Left ventricle myocardium inferior (tissue), 1 donor: ENCODE data around the gene MACROD2. TPM values are rescaled to one million over a fixed set of nuclear protein-coding genes. Genes with fewer than 3 reads are reported as not detected.
"Not testable (repeated sequence)": the region's sequence is repeated elsewhere in the genome, so short reads cannot be mapped to it uniquely, and the experiment has no call there.

Source experiments
- DNase-seq: peaks from one replicate; pipeline ENCODE4 v3.0.0-alpha.2; 2020
- H3K27ac ChIP-seq: fragments of 200-600 bp; replicated peaks from 2 replicates; pipeline ENCODE4 v1.8.0; 2021
- H3K27me3 ChIP-seq: fragments of 200-600 bp; 2 replicates; pipeline ENCODE4 v1.8.0; 2021; ENCODE audit warnings: low read depth
- H3K36me3 ChIP-seq: fragments of 200-600 bp; 2 replicates; pipeline ENCODE4 v1.8.0; 2021
- H3K4me1 ChIP-seq: fragments of 200-600 bp; 2 replicates; pipeline ENCODE4 v1.8.0; 2021
- H3K4me3 ChIP-seq: fragments of 200-600 bp; 2 replicates; pipeline ENCODE4 v1.8.0; 2021; ENCODE audit warnings: mild to moderate bottlenecking, moderate library complexity
- H3K9me3 ChIP-seq: fragments of 200-600 bp; replicated peaks from 2 replicates; pipeline ENCODE4 v1.8.0; 2021
- intact Hi-C: fragments of 100-400 bp; cut with micrococcal nuclease; formaldehyde crosslinking; loops from one replicate; pipeline ENCODE4 v1.11.0; 2022
- total RNA-seq: library from RNA; stranded (reverse); fragmentation: NEBNext Ultra II Directional; extraction: Animal tissue kit (Norgen Biotek cat#: 25700); gene quantifications from one replicate; pipeline ENCODE4 v1.2.1, GENCODE V29; 2021
- TF ChIP-seq, protein P1 (sequence below): fragments of 200-600 bp; IDR thresholded peaks from 2 replicates; pipeline ENCODE4 v1.8.0; 2021; ENCODE audit warnings: antibody characterized with exemption, mild to moderate bottlenecking, borderline replicate concordance
- donor health status: DM: no; HTN: yes; CAD: no; lungs with severe emphysema.

MACROD2 gene
- total RNA-seq, 1 donor from 2014 or later: 3.6 TPM

DNA sequence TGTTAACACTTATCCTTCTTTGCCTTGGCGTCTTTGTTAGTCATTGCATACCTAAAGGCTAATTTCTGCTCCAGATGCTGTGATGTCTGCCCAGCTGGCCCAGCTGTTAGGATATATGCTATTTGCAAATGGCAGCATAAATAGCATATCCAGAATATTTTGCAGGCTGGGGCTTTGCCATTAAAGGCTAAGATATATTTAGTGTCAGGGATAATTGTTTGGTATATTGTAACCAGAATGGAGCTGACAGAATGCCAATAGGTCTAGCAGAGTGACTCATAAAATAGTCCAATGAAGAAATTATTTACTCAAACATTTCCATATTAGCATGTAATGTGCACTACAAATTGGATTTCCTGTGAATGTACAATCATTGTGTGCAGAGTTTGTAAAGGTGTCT lies 926.2 kb downstream of the MACROD2 start:
- H3K4me1 ChIP-seq: no peaks in the 10 kb centered on the region
- TF ChIP-seq, protein P1, sequence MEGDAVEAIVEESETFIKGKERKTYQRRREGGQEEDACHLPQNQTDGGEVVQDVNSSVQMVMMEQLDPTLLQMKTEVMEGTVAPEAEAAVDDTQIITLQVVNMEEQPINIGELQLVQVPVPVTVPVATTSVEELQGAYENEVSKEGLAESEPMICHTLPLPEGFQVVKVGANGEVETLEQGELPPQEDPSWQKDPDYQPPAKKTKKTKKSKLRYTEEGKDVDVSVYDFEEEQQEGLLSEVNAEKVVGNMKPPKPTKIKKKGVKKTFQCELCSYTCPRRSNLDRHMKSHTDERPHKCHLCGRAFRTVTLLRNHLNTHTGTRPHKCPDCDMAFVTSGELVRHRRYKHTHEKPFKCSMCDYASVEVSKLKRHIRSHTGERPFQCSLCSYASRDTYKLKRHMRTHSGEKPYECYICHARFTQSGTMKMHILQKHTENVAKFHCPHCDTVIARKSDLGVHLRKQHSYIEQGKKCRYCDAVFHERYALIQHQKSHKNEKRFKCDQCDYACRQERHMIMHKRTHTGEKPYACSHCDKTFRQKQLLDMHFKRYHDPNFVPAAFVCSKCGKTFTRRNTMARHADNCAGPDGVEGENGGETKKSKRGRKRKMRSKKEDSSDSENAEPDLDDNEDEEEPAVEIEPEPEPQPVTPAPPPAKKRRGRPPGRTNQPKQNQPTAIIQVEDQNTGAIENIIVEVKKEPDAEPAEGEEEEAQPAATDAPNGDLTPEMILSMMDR: no peak
- H3K27me3 ChIP-seq: no peaks in the 10 kb centered on the region
- H3K27ac ChIP-seq: no peak overlapping the region
- no peaks in the 10 kb centered on the region for H3K36me3 ChIP-seq
- intact Hi-C loops: no loop called here
- no peaks in the 10 kb centered on the region for H3K9me3 ChIP-seq
- H3K4me3 ChIP-seq: no peak overlapping the region
- no peak for DNase-seq

DNA sequence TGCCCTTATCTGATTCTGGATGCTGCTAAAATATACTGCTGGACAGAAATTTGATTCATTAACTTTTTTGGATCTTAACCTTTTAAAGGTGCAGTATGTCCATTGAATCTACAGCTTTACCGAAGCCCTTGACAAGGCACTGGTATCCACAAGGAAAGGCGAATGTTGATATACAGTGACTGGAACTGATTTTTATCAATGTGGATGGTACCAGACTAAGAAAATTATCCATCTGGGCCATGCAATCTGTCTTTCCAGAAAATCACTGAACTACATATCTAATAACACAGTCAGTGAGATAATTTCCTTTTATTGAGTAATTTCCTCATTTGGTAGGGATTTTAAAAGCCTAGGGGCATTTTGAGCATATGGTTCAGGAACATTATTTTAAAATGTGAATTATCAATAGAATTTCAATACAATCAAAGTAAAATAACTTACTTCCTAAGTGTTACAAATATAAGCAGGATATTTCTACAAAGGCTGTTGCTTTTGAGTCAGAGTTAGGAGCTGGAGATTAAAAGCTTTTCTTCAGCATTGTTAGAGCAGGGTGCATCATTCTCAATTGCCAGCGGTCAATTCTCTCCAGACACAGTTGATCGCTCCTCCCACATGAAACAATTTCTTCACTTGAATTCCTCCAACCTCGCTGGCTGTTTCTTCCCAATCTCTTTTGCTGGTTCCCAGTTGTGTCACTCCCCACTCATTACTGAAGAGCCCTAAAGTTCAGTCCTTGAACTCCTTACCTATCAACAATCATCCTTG lies 927.4 kb downstream of the MACROD2 start:
- no peak for DNase-seq
- Histone ChIP-seq H3K27ac (no peak overlapping the region), H3K9me3 (no peaks in the 10 kb centered on the region), H3K4me3 (no peak overlapping the region), H3K27me3 (no peaks in the 10 kb centered on the region), H3K4me1 (no peaks in the 10 kb centered on the region), H3K36me3 (no peaks in the 10 kb centered on the region)
- intact Hi-C loops: no loop called here
- TF ChIP-seq, protein P1: no peak

DNA sequence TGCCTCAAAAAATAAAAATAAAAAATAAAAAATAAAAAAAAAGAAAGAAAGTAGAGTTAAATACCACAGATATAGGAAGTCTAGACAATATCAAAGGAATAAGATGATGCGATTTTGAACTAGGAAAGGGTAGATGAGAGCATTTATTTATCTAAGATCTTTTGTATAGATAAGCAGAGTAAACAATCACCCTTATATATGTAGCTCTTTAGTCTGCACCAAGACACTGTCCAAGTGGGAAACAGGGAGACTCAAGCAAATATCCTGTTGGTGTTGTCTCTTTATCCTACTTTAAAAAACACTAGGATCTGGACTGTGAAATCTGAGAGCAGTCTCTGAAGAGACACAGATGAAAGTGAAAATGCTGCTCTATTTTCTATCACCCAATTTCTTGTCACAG lies 929.1 kb downstream of the MACROD2 start:
- no peaks in the 10 kb centered on the region for H3K9me3 ChIP-seq
- H3K36me3 ChIP-seq: no peaks in the 10 kb centered on the region
- H3K27me3 ChIP-seq: no peaks in the 10 kb centered on the region
- no peaks in the 10 kb centered on the region for H3K4me1 ChIP-seq
- no peak overlapping the region for H3K4me3 ChIP-seq
- intact Hi-C loops: no loop called here
- no peak for DNase-seq
- no peak overlapping the region for H3K27ac ChIP-seq
- TF ChIP-seq, protein P1: no peak

DNA sequence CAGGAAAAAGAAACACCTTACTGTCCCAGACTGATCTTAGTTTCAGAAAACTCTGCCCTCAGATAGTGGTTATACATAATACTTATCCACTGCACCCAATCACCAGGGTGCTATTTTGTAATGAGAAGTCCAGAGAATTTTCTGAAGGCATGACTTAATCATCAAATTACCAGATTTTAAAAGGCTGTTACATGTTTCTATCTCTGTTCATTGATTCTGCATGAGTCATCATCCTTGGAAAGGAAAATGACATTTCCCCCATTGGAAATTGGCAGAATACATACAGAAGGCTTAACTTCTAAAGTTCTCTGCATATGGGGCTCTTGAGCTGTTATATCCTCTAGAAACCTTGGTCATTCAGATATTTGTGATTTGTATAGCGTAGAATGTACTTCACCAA lies 930.0 kb downstream of the MACROD2 start:
- intact Hi-C loops: no loop called here
- H3K27me3 ChIP-seq: no peaks in the 10 kb centered on the region
- TF ChIP-seq, protein P1: no peak
- no peak overlapping the region for H3K4me3 ChIP-seq
- H3K27ac ChIP-seq: no peak overlapping the region
- no peaks in the 10 kb centered on the region for H3K36me3 ChIP-seq
- no peak for DNase-seq
- H3K9me3 ChIP-seq: no peaks in the 10 kb centered on the region
- no peaks in the 10 kb centered on the region for H3K4me1 ChIP-seq

DNA sequence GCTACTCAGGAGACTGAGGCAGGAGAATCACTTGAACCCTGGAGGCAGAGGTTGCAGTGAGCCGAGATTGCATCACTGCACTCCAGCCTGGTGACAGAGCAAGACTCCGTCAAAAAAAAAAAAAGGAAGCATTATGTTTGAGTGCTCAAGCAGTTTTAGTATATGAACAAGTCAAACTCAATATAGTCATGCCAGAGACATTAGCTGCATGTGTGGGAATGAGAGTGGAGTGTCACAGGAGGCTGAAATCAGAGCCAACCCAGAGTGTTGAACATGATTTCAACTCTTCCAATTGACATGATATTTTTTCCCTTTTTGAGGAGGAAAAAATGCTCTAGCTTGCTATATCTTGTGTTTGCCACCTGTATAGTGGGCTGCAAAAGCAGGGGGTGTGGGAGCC lies 931.1 kb downstream of the MACROD2 start:
- H3K27ac ChIP-seq, H3K4me1 ChIP-seq, H3K9me3 ChIP-seq, H3K27me3 ChIP-seq, H3K36me3 ChIP-seq, intact Hi-C loops, H3K4me3 ChIP-seq, DNase-seq: not testable (repeated sequence)

DNA sequence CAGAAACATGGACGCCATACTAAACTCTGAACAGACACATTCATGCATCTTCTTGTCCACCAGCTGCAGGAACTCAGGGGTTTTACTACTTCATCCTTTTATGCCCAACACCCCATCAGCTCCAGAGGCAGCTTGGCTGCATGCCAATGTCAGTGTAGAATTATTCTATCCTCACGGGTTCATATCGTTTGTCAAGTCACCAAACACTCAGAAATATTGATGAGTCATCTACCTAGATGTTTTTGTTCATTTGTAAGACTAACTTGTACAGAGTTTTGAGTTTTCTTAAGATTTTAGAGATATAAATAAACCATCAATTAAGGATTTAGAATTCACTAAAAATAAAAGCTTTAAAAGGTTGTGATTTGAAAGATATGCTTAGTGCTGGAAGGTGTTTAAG lies 932.8 kb downstream of the MACROD2 start:
- Histone ChIP-seq H3K4me3 (no peak overlapping the region), H3K36me3 (no peaks in the 10 kb centered on the region), H3K27me3 (no peaks in the 10 kb centered on the region), H3K27ac (no peak overlapping the region), H3K9me3 (no peaks in the 10 kb centered on the region), H3K4me1 (no peaks in the 10 kb centered on the region)
- intact Hi-C loops: no loop called here
- TF ChIP-seq, protein P1: no peak
- no peak for DNase-seq
